BJ (cell line): ENCODE data around the gene AKT2. TPM values are rescaled to one million over a fixed set of nuclear protein-coding genes. Genes with fewer than 3 reads are reported as not detected.
A peak's percentile ranks its signal among the peaks of the same experiment; 100 is the strongest.

Experiments used
- CTCF ChIA-PET: fragments of 350-600 bp; formaldehyde crosslinking; extraction: SDS; loops from one replicate; lab custom pipeline; 2021; ENCODE audit warnings: antibody characterized with exemption, inconsistent platforms; lab: Yijun Ruan, JAX
- POLR2A ChIA-PET: fragments of 300-600 bp; sonication (Branson Sonifier 250); formaldehyde crosslinking; extraction: SDS; loops from one replicate; lab custom pipeline; 2021; ENCODE audit warnings: antibody characterized with exemption; lab: Charles Lee
- DNase-seq: peaks from one replicate; pipeline ENCODE4 v3.0.0-alpha.2; 2011; ENCODE audit warnings: low read depth
- H3K27me3 ChIP-seq: 2 replicates; pipeline ENCODE4 v1.6.0; 2011; ENCODE audit warnings: low read length; ENCODE audit not compliant: control insufficient read depth, insufficient read depth
- H3K36me3 ChIP-seq: 2 replicates; pipeline ENCODE4 v1.5.1; 2011; ENCODE audit warnings: low read length; ENCODE audit not compliant: control insufficient read depth, insufficient read depth
- H3K4me3 ChIP-seq: 2 replicates; pipeline ENCODE4 v1.5.1; 2011; ENCODE audit warnings: low read depth, mild to moderate bottlenecking, control low read depth, low read length
- CTCF ChIP-seq: IDR thresholded peaks from 2 replicates; pipeline ENCODE4 v1.5.1; 2011; ENCODE audit warnings: low read depth, mild to moderate bottlenecking, control low read depth, inconsistent platforms, low read length, moderate library complexity; ENCODE audit not compliant: insufficient read depth
- polyA plus RNA-seq: library from polyadenylated mRNA; depleted of rRNA; stranded (reverse); fragments of >200 nt; gene quantifications from 2 replicates; pipeline ENCODE4 v1.2.3, GENCODE V29; 2011

Gene AKT2
- polyA plus RNA-seq, 1 experiment = 162 TPM

DNA sequence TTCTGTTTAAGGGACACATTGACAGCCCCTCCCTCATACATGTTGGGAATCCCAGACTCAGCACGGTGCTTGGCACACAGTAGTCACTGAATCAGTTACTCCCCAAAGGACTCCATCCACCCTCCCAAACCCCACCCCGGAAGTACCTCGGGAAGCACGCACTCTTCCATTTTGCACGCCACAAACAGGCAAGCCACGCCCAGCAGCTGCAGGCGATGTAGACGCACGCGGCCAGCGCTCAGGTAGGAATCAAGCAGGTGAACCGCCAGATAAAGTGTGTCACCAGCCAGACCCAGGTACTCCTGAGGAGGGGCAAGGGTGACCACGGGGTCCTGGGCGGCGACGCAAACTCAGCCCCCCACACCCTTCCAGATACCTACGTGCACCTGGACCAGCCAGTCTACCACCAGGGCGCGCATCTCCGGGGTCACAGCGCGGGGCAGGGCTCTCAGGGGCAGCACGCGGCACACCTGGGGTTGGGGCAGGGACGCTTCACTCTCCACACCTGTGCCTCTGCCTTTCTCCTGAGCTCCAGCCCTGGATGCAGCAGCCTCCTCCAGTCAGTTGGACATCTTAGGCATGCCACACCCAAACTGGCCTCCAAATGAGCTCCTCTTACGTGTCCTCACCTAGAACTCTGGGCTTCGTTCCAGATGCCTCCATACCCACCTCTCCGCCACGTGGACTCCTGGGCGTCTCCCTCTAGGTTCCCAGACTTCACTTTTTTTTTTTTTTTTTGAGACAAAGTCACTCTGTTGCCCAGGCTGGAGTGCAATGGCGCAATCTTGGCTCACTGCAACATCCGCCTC lies 60.6 kb downstream of the AKT2 start:
- H3K36me3 ChIP-seq = no peaks in the 10 kb centered on the region
- no peak for DNase-seq
- H3K4me3 ChIP-seq = no peak overlapping the region
- TF ChIP-seq CTCF = no peak
- ChIA-PET POLR2A (no interaction called here), CTCF (no interaction called here)
- H3K27me3 ChIP-seq = no peaks in the 10 kb centered on the region

DNA sequence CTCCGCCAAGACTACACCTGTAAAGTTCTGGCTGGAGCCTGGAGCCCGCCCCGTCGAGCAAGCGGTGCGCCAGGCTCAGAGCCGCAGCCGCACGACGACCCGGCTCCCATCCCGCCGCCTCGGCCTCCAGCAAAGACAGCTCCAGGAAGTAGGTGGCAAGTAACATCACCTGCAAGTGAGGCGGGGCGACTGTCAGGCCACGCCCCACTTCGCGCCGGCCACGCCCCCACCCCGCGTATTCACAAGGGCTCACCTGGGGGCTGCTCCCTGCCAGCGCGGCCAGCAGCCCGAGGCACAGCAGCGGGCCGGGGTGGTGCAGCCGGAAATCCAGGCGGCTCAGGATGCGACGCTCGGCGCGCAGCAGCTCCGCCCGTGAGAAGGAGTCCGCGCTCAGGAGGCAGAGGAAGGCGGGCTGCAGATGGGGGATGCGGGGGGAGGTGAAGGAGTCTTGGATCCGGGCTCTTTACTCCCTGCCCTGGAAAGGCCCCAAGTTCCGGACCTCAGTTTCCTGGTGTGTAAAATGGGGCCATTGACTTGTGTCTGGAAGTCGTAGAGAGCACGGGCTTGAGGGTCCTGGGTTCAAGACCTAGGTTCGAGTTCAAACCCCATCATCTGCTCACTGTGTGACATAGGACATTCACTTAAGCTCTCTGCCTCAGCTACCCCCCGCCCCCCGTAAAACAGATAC lies 61.9 kb downstream of the AKT2 start:
- no peak for TF ChIP-seq CTCF
- Histone ChIP-seq H3K27me3 (no peaks in the 10 kb centered on the region), H3K36me3 (no peaks in the 10 kb centered on the region), H3K4me3 (no peak overlapping the region)
- POLR2A ChIA-PET = no interaction called here
- DNase-seq = no peak
- CTCF ChIA-PET = interaction anchor here (0.5 to 1.5 kb wide), 4 partner anchors 9 to 337 kb away, joined by 3 to 8 read pairs (median 3); no protein-coding TSS in a partner anchor

DNA sequence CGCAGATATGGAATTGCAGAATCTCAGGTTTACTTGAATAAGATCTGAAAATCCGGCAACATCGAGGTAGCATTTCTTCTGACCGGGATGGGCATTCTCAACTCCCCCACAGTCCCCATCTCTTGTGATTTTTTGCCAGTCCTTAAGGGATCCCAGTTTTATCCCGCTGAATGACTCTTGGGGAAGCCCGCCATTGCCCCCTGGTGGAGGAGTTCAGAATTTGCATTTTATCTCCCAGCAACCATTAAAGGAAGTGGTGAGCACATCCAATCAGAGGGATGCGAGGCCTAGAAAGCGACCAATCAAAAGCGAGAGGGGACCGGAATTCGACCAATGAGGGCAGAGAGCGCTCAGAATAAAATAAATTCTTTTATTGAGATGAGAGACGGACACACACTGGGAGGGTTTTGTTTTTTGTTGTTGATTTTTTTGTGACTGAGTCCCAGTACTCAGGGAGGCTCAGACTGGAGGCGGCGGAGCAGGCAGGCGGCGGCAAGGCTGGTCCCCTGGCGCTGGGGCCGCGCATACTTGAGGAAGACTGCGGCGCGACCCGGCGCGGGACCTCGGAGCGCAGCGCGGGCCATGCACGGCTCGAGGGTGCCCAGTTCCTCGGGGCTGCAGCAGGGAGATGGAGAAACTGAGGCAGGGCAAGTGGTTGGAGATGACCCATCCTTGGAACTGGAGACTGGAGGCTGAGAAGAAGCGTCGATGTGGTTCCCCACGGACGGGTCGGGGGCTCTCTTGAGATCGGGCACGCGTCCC lies 63.1 kb downstream of the AKT2 start:
- no peaks in the 10 kb centered on the region for H3K36me3 ChIP-seq
- no peak overlapping the region for H3K4me3 ChIP-seq
- peaks cover 6% of the 10 kb centered on the region for H3K27me3 ChIP-seq
- DNase-seq = peak; percentile 62
- CTCF ChIA-PET = interaction anchor here (0.8 to 1.5 kb wide), 4 partner anchors 8 to 338 kb away, joined by 3 to 8 read pairs (median 3); no protein-coding TSS in a partner anchor
- TF ChIP-seq CTCF = peak; percentile 86
- POLR2A ChIA-PET = no interaction called here

GRCh38 chr19:40220674-40221073 lies 64.5 kb downstream of the AKT2 start:
- POLR2A ChIA-PET = no interaction called here
- peaks cover 14% of the 10 kb centered on the region for H3K27me3 ChIP-seq

More at GRCh38 chr19:40220674-40221073, 64.5 kb downstream of the AKT2 start:
- no peaks in the 10 kb centered on the region for H3K36me3 ChIP-seq
- CTCF ChIA-PET = interaction anchor here (0.6 to 4.6 kb wide), 5 partner anchors 9 to 80 kb away, joined by 3 to 27 read pairs (median 3); no protein-coding TSS in a partner anchor
- no peak for DNase-seq
- H3K4me3 ChIP-seq = no peak overlapping the region
- TF ChIP-seq CTCF = no peak
